Omental fat pad (tissue), 4 donors: ENCODE results near the gene PLEKHF1. TPM values are rescaled to one million over a fixed set of nuclear protein-coding genes. Genes with fewer than 3 reads are reported as not detected.
A peak's percentile ranks its signal among the peaks of the same experiment; 100 is the strongest.

ENCODE experiments used
- ATAC-seq: fragments of 150-250 bp; one replicate; pipeline ENCODE4 v1.9.1; 2016; ENCODE audit warnings: mild to moderate bottlenecking, moderate library complexity; ENCODE audit not compliant: low FRiP score
- DNase-seq: peaks from one replicate; pipeline ENCODE4 v3.0.0-alpha.2; 2019; ENCODE audit warnings: low spot score
- total RNA-seq, 4 donors: library from RNA; depleted of rRNA; stranded (reverse); fragments of >200 nt; gene quantifications; one replicate each; pipeline ENCODE4 v1.1.0, GENCODE V29; 2016
- TF ChIP-seq, protein P1 (sequence below), 3 donors: fragments of 450-650 bp; IDR thresholded peaks; one replicate each; pipeline ENCODE4 v1.5.1; 2016 to 2017; ENCODE audit warnings: antibody characterized with exemption in 3 of 3, mild to moderate bottlenecking in 3 of 3, moderate library complexity in 2 of 3

Gene PLEKHF1
- total RNA-seq, 4 donors from 2014 or later = 10.7 to 55.5 (median 21.5) TPM

DNA sequence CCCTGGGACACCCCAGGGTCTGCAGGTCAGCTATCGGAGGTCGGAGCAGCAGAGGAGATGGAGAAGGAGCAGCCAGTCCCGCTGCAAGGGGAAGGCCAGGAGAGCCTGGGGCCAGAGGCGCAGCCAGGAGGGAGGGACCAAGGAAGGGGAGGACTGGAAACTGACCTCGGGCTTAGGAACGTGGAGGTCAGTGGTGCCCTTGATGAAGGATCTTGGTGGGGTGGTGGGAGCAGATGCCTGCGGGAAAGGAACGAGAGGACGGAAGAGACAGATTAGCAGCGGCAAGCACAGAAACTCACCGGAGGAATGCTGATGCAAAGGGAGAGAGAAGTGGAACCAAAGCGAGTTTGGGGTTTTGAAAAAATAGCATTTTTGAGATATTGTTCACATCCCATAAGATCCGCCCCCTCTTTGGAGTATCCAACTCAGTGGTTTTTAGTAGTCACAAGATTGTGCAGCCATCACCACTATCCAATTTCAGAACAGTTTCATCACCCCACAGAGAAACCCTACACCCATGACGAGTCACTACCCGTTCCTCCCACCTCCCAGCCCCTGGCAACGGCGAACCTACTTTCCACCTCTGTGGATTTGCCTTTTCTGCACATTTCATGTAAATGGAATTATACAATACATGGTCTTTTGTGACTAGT, 22.1 kb downstream of the PLEKHF1 start:
- DNase-seq = no peak
- peak; percentile 94 for ATAC-seq
- TF ChIP-seq, protein P1, sequence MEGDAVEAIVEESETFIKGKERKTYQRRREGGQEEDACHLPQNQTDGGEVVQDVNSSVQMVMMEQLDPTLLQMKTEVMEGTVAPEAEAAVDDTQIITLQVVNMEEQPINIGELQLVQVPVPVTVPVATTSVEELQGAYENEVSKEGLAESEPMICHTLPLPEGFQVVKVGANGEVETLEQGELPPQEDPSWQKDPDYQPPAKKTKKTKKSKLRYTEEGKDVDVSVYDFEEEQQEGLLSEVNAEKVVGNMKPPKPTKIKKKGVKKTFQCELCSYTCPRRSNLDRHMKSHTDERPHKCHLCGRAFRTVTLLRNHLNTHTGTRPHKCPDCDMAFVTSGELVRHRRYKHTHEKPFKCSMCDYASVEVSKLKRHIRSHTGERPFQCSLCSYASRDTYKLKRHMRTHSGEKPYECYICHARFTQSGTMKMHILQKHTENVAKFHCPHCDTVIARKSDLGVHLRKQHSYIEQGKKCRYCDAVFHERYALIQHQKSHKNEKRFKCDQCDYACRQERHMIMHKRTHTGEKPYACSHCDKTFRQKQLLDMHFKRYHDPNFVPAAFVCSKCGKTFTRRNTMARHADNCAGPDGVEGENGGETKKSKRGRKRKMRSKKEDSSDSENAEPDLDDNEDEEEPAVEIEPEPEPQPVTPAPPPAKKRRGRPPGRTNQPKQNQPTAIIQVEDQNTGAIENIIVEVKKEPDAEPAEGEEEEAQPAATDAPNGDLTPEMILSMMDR (IDR thresholded peaks at IDR 0.05) = no peak

DNA sequence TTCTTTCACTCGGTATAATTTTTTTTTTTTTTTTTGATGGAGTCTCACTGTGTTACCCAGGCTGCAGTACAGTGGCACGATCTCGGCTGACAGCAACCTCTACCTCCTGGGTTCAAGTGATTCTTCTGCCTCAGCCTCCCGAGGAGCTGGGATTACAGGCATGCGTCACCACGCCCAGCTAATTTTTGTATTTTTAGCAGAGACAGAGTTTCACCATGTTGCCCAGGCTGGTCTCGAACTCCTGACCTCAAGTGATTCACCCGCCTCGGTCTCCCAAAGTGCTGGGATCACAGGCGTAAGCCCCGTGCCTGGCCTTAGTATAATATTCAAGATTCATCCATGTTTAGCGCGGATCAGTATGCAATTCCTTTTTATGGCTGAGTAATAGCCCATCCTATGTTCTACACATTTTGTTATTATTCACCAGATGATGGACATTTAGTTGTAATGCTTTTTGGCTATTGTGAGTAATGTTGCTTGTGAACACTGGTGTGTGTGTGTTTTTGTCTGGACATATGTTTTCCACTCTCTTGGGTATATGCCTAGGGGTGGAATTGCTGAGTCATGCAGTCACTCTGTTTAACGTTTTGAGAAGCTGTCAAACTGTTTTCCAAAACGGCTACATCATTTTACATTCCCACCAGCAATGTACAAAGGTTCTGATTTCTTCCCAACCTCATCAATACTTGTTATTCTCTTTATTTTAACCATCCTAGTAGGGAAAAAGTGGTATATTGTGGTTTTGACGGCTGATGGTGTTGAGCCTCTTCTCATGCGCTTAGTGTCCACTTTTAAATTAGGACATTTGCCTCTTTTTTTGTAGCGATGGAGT, 22.9 kb downstream of the PLEKHF1 start:
- TF ChIP-seq, protein P1 (IDR thresholded peaks at IDR 0.05) = no peak
- no peak for DNase-seq
- no peak for ATAC-seq

DNA sequence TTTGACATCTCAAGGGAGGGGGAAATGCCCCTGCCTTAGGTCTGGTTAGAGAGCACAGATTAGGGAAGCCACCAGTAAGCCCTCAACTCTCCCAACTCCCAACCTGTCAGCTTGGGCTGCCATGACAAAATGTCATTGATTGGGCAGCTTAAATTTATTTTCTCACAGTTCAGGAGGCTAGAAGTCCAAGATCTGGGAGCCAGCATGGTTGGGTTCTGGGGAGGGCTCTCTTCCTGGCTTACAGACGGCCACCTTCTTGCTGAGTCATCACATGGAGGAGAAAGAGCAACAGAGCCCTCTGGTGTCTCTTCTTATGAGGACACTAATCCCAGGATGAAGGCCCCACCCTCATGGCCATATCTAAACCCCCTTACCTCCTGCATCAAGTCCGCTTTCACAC, 25.6 kb downstream of the PLEKHF1 start:
- ATAC-seq = no peak
- DNase-seq = no peak
- TF ChIP-seq, protein P1 (IDR thresholded peaks at IDR 0.05) = no peak

GRCh38 chr19:29694161-29694560, 28.9 kb downstream of the PLEKHF1 start:
- no peak for DNase-seq
- ATAC-seq = no peak
- TF ChIP-seq, protein P1 (IDR thresholded peaks at IDR 0.05) = no peak

DNA sequence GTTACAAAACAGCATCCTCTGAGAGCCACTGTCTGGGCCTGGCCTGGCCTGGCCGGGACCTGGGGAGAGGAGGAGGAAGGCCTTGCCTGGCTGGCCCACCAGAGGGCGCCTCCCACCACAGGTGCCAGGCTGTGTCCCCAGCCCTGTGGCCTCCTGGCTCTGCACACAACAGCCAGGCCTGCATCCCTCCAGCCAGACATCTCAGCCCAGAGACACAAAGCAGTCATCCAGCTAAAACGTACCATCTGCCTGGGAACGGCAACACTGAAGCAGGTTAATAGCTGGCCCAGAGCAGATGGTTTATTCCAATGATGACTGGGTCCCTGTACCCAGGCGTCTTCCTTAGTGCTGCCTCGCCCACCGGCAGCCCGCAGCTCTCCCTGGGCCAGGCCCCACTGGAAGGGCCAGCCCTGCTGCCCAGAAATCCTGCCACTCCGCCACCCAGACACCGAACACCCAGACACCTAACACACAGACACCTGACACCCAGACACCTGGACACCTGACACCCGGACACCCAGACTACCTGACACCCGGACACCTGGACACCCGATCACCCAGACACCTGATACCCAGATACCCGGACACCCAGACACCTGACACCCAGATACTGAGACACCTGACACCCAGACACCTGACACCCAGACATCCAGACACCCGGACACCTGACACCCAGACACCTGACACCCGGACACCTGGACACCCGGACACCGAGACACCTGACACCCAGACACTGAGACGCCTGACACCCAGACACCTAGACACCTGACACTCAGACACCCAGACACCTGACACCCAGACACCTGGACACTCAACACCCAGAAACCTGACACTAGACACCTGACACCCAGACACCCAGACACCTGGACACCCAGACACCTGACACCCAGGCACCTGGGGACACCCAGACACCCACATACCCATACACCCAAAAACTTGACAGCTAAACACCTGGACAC, 29.7 kb downstream of the PLEKHF1 start:
- TF ChIP-seq, protein P1 (IDR thresholded peaks at IDR 0.05) = peak in 1 of 3 donors; percentile 30
- DNase-seq (no peak), ATAC-seq (peak; percentile 86)

- DNase-seq (no peak), ATAC-seq (no peak)
- TF ChIP-seq, protein P1 (IDR thresholded peaks at IDR 0.05) = no peak
Observed at GRCh38 chr19:29695765-29696564, 30.7 kb downstream of the PLEKHF1 start.
